IPS-NIHi11 (cell line): Measurements from ENCODE around the gene RAD51D.
A peak's percentile ranks its signal among the peaks of the same experiment; 100 is the strongest.
"Not testable (repeated sequence)": the region's sequence is repeated elsewhere in the genome, so short reads cannot be mapped to it uniquely, and the experiment has no call there.

Experiments
- DNase-seq: peaks from one replicate; pipeline ENCODE4 v3.0.0; 2012; ENCODE audit warnings: mixed read lengths, low spot score

RAD51D gene

DNA sequence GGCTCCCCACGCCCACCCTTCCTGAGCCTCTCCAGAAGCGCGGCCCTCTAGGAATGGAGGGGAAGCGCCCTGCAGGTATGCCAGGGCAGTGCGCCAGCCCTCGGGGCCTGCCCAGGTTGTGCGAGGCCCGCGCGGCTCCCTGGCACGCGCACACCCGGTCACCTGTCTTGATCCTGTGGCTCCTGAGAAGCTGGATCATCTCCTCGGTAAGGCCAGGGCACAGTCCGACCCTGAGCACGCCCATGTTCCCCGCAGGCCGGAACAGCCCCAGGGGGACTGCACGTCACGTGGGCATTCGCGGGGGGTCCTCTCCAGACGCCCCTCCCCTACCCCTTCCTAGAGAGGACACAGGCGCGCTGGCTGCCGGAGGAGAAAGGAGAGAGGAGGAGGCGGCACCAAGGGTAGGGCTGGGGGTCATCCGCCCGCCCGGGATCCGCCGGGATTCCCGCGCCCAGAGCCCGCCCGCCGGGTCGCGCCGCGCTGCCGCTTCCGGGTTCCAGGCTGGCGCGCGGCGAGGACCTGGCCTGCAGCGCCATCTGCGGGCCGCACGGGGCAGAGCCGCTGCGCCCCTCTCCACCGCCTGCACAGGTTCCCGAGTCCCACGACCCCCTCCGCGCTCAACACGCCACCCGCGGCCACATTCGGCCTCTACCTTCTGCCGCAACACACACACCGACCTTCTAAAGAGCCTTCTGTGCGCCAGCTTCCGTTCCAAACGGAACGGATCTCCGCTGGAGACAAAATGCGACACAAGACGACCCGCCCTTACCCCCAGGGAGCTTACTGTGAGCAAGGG is at the start of gene RAD51D:
RAD51D (minus strand) TSS at position 491 of the 796 bp plus-strand sequence; CDS start at position 244, 247 bp downstream.
- DNase-seq: peak; percentile 94

DNA sequence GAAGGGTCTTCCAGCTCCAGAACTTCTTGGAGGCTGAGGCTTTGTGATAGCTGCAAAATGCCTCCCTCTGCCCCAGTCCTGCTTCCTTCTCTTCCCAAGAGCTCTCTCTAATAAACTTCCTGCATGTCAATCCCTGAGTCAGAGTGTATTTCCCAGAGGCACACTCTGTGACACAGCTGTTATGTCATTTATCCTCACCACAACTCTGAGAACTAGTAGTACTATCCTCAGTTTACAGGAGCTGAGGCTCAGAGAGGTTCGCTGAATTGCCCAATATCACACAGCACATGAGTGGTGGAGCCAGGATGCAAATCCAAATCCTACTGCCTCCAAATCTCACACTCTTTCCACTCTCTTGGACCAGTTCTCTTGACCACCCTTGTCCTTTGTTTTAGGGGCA is 48.0 kb upstream of the RAD51D start:
- DNase-seq: no peak

DNA sequence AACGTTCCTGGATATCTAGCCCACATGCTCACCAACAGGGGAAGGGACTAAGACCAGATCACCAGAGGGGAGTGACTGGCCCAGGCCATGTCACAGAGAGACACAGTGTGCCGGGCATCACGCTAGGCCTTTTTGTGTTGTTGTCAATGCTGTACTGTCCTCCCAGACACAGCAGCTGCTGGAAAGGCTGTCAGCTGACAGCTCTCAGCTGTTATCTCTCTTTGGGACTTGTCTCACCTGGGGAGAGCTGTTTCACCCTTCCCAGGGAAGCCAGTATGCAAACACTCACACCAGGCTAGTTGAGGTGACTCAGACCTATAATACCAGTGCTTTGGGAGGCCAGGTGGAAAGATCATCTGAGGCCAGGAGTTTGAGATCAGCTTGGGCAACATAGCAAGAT is 47.4 kb upstream of the RAD51D start:
- no peak for DNase-seq

DNA sequence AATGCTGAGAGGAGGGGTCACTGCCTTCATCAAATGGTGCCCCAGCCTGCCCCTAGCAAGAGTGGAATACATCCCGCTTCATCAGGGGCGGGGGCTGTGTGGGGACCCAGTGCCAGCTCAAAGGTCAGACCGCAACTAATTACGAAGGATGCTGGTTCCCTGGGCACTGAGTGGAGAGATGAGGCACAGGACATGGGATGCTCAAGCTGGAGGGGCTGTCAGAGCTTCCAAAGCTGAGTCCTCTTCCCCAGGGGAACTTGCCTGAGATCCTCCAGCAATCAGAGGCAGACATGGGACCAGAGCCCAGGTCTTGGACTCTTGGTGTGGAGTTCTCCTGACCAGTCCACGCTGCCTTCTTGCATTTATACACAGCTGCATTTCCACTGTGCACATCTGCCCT is 46.9 kb upstream of the RAD51D start:
- no peak for DNase-seq

DNA sequence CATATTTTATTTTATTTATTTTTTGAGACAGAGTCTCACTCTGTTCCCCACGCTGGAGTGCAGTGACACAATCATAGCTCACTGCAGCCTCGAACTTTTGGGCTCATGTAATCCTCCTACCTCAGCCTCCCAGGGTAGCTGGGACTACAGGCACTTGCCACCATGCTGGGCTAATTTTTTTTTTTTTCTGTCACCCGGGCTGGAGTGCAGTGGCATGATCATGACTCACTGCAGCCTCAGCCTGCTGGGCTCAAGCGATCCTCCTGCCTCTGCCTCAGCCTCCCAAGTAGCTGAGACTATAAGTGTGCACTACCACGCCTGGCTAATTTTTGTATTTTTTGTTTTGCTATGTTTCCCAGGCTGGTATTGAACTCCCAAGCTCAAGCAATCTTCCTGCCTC is 45.1 kb upstream of the RAD51D start:
- DNase-seq: no peak

DNA sequence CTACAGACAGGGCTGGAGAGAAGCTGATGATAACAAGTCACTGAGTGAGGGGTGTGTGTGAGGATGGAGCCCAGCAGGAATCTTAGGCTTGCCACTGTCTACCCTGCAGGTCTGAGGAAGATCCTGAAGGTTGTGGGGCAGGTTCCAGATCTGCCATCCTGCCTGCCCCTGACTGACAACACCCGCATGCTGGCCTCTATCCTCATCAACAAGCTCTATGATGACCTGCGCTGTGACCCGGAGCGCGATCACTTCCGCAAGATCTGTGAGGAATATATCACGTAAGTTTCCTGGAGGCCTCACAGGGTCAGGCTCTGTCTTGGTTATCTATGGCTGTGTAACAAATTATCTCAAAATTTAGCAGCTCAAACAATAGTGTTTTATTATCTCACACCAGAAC is 44.2 kb upstream of the RAD51D start:
- DNase-seq: no peak

DNA sequence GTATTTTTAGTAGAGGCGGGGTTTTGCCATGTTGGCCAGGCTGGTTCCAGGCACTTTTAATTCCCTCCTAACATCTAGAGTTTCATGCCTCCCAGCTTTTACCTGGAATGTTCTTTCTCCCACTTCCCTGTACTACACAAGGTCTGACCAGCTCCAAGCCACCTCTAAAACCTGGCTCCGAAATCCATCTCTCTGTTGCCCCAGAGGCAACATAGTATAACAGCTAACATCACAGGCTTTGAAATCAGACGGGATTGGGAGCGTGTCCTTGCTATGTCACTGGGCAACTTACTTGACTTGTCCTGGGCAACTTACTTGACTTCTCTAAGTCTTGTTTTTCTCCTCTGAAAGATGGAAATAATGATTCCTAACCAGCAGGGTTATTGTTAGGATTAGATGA is 43.1 kb upstream of the RAD51D start:
- no peak for DNase-seq

DNA sequence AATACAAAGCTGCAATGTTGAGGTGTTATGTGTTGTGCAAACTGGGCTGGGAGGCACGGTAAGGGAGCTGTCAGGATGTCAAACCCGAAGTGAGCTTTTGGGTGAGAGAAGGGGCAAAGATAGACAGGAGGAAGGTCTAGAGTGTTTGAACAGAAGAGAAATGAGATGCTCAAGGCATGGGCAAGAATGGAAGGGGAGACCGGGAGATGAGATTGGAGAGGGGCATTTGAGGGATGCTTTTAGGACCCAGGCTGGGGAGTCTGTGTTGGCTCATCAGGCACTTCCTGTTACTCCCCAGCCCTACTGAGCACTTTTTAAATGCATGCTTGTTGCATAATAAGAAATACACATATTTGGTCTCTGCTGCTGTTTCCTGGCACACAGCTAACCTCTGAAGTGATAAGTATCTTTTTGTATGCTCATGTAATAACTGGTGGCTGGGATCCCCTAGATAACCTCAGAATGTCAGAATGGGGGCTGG is 41.7 kb upstream of the RAD51D start:
- DNase-seq: no peak

DNA sequence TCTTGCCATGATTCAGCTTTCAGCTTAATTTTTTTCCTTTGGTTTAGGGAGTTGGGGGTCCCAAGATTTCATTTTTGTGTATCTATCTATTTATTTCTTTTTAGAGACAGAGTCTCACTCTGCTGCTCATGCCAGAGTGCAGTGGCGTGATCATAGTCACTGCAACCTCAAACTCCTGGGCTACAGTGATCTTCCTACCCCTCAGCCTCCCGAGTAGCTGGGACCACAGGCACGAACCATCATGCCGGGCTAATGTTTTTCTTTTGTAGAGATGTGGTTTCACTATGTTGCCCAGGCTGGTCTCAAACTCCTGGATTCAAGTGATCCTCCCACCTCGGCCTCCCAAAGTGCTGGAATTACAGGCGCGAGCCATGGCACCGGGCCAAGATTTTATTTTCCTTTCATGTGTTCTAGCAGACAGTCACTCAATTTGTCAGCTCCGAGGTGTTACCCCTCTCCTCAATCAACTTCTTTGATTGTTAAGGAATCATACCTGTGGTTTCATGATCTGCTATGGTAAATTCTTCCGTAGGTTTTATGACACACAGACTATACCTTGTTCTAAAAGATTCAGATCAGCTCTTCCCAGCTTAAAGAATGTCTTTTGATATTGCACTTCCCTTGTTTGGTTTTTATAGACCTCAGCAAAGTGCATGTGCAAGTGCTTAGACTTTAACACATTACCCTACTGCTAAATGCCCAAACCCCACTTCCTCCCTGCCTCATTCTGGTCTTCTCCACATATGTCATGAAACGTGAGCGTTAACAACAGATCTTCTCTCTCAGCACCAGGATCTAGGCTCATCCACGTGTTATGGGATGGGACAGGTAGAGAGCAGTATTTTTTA is 40.9 kb upstream of the RAD51D start:
- no peak for DNase-seq

DNA sequence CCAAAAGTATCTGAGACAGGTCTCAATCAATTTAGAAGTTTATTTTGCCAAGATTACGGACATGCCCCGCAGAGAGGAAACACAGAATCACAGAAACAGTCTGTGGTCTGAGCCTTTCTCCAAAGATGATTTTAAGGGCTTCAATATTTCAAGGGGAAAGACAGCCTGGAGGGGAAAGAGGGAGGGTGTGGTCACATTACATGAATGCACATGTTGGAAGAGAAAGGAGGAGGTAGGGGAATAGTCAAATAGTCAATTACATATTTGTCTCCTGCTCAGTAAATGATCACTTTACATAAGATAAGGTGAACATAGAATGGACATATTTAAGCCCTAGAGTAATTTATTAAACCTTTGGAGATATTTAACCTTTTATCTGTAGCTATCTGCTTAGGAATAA is 40.3 kb upstream of the RAD51D start:
- DNase-seq: no peak

DNA sequence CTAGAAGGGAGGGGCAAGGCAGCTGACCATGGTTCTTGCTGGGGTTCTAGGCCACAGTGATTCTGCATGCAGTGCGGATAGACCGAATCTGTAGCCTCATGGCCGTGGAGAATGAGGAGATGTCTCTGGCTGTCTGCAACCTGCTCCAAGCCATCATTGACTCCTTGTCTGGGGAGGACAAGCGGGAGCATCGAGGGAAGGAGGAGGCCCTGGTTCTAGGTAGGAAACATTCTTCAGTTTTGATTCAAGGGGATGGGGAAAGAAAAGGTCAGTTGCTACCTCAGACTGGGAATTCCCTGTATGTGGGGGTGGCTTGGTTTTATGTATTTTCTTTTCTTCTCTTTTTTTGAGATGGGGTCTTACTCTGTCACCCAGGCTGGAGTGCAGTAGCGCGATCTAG is 35.6 kb upstream of the RAD51D start:
- no peak for DNase-seq

DNA sequence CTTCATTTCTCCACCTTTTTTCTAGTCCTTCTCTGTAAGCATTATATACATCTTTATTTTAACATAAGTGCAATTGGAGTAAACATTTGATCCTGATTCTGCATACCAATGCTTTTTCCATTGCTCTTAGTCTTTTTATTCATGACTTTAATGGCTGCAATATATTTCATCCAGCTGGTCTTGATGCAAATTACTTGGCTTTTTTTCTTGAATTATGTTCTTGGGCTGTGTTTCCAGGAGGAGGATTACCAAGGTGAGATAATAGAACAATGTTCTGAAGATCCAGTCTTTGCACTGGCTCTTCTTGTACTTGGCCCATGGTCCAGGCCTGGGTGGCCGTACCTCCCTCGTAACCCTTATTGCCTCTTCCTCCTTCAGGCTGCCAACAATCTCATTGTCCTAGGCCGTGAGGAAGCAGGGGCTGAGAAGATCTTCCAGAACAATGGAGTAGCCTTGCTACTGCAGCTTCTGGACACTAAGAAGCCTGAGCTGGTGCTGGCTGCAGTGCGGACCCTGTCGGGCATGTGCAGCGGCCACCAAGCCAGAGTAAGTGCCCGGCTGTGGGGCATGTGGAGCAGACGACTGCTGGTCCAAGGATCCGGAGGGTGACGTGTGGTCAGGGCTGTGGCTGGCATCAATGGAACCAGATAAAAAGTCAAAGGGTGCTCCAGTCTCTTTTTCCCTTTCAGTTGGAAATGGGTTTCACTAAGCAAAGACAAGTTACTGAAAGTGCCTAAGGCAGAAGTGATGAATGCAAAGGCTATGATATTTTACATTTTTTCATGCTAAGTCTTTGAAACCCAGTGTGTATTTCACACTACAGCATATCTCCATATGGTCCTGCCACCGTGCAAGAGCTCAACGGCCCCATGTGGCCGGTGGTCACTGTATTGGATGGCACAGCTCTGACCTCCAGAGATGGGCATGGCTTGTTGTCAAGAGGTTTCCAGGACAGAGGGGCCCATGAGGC is 34.8 kb upstream of the RAD51D start:
- no peak for DNase-seq

DNA sequence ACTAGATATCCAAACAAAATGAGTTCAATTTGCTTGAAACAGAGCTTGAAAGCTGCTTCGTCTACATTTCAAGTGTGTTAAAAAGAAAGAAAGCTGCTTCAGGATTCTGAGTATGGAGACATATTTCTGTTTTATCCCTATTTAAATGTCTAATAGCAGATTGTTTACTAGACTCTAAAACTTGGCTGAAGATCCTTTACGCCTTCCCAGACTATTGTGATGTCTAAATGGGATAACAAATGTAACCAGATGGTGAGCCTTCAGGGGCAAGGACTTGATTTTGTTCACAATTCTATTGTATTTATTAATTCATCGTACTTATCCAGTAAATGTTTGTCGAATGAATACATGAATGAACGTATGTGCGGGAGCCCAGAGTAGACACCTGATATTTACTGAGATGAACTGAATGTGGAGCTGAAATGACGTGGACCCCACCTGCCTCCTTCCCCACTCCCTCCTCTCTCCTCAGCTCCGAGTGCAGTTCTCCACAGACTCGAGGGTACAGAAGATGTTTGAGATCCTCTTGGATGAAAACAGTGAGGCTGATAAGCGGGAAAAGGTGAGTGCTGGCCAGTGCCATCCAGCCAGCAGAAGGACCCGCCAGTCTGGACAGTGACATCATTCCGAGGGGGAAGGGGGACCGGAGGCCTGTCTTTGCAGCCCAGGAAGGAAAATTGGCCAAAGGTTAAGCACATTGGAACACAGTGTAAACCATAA is 32.9 kb upstream of the RAD51D start:
- DNase-seq: no peak

DNA sequence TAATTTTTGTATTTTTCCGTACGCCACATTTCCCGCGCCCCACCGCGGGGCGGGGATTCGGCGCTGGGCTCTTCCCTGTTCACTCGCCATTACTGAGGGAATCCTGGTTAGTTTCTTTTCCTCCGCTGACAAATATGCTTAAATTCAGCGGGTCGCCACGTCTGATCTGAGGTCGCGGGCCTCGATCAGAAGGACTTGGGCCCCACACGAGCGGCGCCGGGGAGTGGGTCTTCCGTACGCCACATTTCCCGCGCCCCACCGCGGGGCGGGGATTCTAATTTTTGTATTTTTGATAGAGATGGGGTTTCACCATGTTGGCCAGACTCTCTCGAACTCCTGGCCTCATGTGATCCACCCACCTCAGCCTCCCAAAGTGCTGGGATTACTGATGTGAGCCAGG is 31.4 kb upstream of the RAD51D start:
- DNase-seq: not testable (repeated sequence)

DNA sequence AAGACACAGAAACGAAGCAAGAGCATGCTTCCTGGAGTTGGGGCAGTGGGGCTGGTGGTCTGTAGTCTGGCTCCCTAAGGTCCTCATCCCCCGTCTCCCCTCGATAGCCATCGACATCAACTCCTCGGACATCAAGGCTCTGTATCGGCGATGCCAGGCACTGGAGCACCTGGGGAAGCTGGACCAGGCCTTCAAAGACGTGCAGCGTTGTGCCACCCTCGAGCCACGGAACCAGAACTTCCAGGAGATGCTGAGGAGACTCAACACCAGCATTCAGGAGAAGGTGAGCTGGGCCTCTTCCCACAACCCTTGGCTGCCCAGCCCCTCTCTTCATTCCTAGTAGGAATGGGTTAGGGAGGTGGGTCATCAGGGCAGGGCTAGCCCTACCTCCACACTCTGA is 30.3 kb upstream of the RAD51D start:
- DNase-seq: no peak

DNA sequence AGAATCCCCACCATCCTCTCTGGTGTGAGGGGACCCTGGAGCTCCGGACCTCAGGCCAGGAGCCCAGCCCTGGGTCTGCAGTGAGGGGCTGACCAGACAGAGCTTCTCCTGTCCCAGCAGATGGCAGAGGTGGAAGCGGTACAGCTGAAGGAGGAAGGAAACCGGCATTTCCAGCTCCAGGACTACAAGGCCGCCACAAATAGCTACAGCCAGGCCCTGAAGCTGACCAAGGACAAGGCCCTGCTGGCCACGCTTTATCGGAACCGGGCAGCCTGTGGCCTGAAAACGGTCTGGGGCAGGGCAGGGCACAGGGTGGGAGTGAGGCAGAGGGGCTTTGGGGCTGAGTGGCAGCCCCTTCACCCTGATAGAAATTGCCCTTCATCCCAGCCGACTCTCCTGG is 28.5 kb upstream of the RAD51D start:
- DNase-seq: no peak

DNA sequence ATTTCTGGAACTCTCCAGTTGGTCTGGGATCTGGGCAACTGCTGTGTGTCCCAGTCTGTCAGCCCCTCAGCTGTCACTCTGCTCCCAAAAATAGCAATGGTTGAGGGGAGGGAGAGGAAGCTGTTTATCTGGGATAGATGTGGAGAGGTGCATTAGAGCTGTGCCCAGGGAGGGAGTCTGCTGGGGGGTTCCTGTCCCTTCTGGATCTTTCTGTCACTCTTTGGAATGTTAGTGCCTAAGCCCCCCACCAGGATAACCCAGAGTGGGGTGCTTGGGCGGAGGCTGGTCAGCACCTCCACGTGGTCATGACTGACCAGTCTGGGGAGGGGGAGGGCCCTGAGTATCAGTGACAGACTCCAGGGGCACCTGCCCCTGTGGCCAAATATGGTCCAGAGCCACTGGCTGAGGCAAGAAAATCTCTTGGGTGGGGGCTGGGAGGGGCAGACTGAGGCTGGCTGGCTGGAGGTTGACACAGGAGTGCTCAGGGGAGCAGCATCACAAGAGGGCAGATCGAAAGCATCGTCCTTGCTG is 27.8 kb upstream of the RAD51D start, which contains the start of gene UNC45B:
UNC45B (plus strand) TSS at position 443 of the 531 bp plus-strand sequence. CDS start 447 bp downstream, outside the sequence.
- DNase-seq: no peak

DNA sequence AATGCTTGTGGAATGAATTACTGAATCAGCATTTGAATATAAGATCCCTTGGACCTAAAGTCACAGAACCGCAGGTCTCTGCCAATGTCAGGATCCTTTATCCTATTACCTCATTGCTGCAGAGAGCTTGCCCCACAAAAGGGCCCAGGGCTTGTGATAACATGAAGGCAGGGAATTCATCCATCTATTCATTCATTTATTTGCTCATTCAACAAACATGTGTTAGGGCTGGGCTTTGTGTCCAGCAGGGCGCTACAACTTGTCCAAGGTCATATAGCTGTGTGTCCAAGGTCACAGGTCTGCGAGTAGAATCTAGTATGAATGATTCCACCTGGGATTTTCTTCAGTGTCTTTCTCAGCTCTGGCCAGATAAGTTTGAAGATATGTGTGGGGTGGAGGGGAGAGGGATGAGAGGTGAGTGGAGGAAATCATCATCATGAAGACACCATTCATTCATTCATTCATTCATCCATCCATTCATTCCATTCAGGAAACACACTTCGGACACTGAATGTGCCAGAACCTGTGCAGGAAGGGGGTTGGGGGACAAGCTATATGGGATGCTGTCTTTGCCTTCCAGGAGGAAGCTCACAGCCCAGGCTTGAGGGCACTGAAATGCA is 26.7 kb upstream of the RAD51D start:
- DNase-seq: no peak

DNA sequence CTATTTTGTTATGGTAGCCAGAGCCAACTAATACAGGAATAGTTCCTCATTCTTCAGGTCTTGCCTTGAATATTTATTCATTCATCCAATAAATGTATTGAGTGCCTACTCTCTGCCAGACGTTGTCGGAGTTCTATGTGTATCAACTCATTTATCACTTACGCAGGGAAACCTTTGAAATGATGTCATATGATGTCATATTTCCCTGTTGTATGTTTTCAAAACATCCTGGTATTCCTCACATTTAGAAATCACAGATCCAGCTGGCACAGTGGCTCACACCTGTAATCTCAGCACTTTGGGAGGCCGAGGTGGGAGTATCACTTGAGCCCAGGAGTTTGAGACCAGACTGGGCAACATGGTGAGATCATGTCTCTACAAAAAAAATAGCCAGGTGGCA is 25.2 kb upstream of the RAD51D start:
- DNase-seq: no peak

DNA sequence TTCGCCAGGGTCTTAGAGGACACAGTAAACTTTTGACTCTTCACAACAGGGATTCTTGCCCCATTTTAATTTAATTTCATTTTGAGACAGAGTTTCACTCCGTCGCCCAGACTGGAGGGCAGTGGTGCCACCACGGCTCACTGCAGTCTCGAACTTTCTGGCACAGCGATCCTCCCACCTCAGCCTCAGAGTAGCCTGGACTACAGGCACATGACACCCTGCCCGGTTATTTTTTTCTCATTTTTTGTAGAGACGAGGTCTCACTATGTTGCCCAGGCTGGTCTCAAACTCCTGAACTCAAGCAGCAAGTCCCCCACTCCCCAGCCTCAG is 22.8 kb upstream of the RAD51D start:
- DNase-seq: no peak
